Keratinocyte (primary cell): ENCODE data around the gene OOSP4A. TPM values are rescaled to one million over a fixed set of nuclear protein-coding genes. Genes with fewer than 3 reads are reported as not detected.

Experiments used
- DNase-seq: peaks from one replicate; pipeline ENCODE4 v3.0.0-alpha.2; 2011; ENCODE audit warnings: low read depth, missing footprints, low spot score
- FAIRE-seq: peaks from 2 replicates; lab custom pipeline; 2011; peaks lifted over from hg19 to GRCh38; lab: Jason Lieb, UNC
- H2AFZ ChIP-seq: 2 replicates; pipeline ENCODE4 v1.6.0; 2012; ENCODE audit warnings: low read length, control low read depth, inconsistent platforms; ENCODE audit not compliant: control insufficient read depth
- H3K27ac ChIP-seq: 2 replicates; pipeline ENCODE4 v1.5.1; 2011; ENCODE audit warnings: low read length; ENCODE audit not compliant: control insufficient read depth, insufficient read depth
- H3K27me3 ChIP-seq: 3 replicates; pipeline ENCODE4 v1.6.0; 2011; ENCODE audit warnings: low read length; ENCODE audit not compliant: control insufficient read depth, insufficient read depth; ENCODE audit errors: extremely low read depth
- H3K36me3 ChIP-seq, 2 experiments: 2 replicates in 1 of 2; 3 replicates in 1 of 2; pipeline ENCODE4 v1.5.1; 2011; ENCODE audit warnings: low read length in 2 of 2, mild to moderate bottlenecking in 1 of 2; ENCODE audit not compliant: control insufficient read depth in 2 of 2, insufficient read depth in 2 of 2; ENCODE audit errors: extremely low read depth in 1 of 2
- H3K4me1 ChIP-seq: 3 replicates; pipeline ENCODE4 v1.5.1; 2011; ENCODE audit warnings: low read length; ENCODE audit not compliant: control insufficient read depth, insufficient read depth; ENCODE audit errors: extremely low read depth
- H3K4me2 ChIP-seq: 3 replicates; pipeline ENCODE4 v1.6.0; 2011; ENCODE audit warnings: low read depth, low read length; ENCODE audit not compliant: control insufficient read depth, insufficient read depth; ENCODE audit errors: extremely low read depth
- H3K4me3 ChIP-seq, 3 experiments: fragments of 200-600 bp in 1 of 3; sonication (generic) in 1 of 3; 2 replicates in 2 of 3; 3 replicates in 1 of 3; pipeline ENCODE4 v1.5.1; 2011 to 2016; ENCODE audit warnings: low read length in 3 of 3, mild to moderate bottlenecking in 3 of 3, control low read depth in 2 of 3, inconsistent platforms in 1 of 3, low read depth in 1 of 3, mixed read lengths in 1 of 3, mixed run types in 1 of 3, moderate library complexity in 1 of 3; ENCODE audit not compliant: control insufficient read depth in 2 of 3, insufficient read depth in 2 of 3; ENCODE audit errors: extremely low read depth in 1 of 3
- H3K79me2 ChIP-seq: 2 replicates; pipeline ENCODE4 v1.6.0; 2012; ENCODE audit warnings: low read length; ENCODE audit not compliant: control insufficient read depth, insufficient read depth
- H3K9ac ChIP-seq: 3 replicates; pipeline ENCODE4 v1.6.0; 2011; ENCODE audit warnings: low read length; ENCODE audit not compliant: control insufficient read depth, insufficient read depth; ENCODE audit errors: extremely low read depth
- H3K9me1 ChIP-seq: 3 replicates; pipeline ENCODE4 v1.6.0; 2011; ENCODE audit warnings: low read length; ENCODE audit not compliant: control insufficient read depth, insufficient read depth; ENCODE audit errors: extremely low read depth
- H3K9me3 ChIP-seq: 2 replicates; pipeline ENCODE4 v1.5.1; 2012; ENCODE audit warnings: low read depth, low read length; ENCODE audit not compliant: control insufficient read depth
- H4K20me1 ChIP-seq: 3 replicates; pipeline ENCODE4 v1.6.0; 2011; ENCODE audit warnings: low read length; ENCODE audit not compliant: control insufficient read depth, insufficient read depth; ENCODE audit errors: extremely low read depth
- EZH2 ChIP-seq: IDR thresholded peaks from one replicate; pipeline ENCODE4 v1.6.1; 2012; ENCODE audit warnings: inconsistent platforms, mild to moderate bottlenecking, low read length, moderate library complexity
- dilution Hi-C: fragments of 300-500 bp; cut with MboI; formaldehyde crosslinking; loops from one replicate; pipeline ENCODE4 v1.7.0; 2020; ENCODE audit warnings: low sequenced_read_pairs; ENCODE audit not compliant: extremely low pct_ligation_motif_present
- polyA plus RNA-seq, 5 experiments: library from polyadenylated mRNA; depleted of rRNA in 3 of 5; stranded (reverse) in 3 of 5; stranded (forward) in 1 of 5; unstranded in 1 of 5; fragments of >200 nt; gene quantifications; 1 replicate in 1 of 5; 2 replicates in 3 of 5; 3 replicates in 1 of 5; pipeline versions ENCODE4 v1.2.1 to v1.2.3, GENCODE V29; 2011 to 2012; ENCODE audit warnings: missing spikeins in 2 of 5, low read depth in 1 of 5, low replicate concordance in 1 of 5
- TF ChIP-seq, protein P1 (sequence below), 3 experiments: IDR thresholded peaks in 1 of 3; conservative IDR thresholded peaks in 1 of 3; optimal IDR thresholded peaks in 1 of 3; 2 replicates in 2 of 3; 3 replicates in 1 of 3; pipeline versions ENCODE3 to v1.5.1; 2011; ENCODE audit warnings: low read length in 3 of 3, mild to moderate bottlenecking in 3 of 3, moderate library complexity in 2 of 3, control low read depth in 1 of 3, inconsistent platforms in 1 of 3; ENCODE audit not compliant: insufficient read depth in 2 of 3; ENCODE audit errors: extremely low read depth in 1 of 3

Gene OOSP4A
- polyA plus RNA-seq, 1 donor (not counting 4 experiments of a cell fraction or from before 2014, with no cell fraction given) = not detected

GRCh38 chr11:59938718-59939117, 25.1 kb upstream of the OOSP4A start:
- Histone ChIP-seq H2AFZ (no peak overlapping the region), H3K9ac (no peak overlapping the region), H3K4me1 (no peaks in the 10 kb centered on the region), H3K36me3 (no peaks in the 10 kb centered on the region), H3K79me2 (no peaks in the 10 kb centered on the region), H3K4me2 (no peak overlapping the region), H3K9me3 (no peaks in the 10 kb centered on the region), H3K27me3 (no peaks in the 10 kb centered on the region), H4K20me1 (no peaks in the 10 kb centered on the region), H3K27ac (no peak overlapping the region), H3K9me1 (no peaks in the 10 kb centered on the region), H3K4me3 (no peak overlapping the region)
- FAIRE-seq (no peak), DNase-seq (no peak)
- dilution Hi-C loops = no loop called here
- TF ChIP-seq EZH2 = no peak

DNA sequence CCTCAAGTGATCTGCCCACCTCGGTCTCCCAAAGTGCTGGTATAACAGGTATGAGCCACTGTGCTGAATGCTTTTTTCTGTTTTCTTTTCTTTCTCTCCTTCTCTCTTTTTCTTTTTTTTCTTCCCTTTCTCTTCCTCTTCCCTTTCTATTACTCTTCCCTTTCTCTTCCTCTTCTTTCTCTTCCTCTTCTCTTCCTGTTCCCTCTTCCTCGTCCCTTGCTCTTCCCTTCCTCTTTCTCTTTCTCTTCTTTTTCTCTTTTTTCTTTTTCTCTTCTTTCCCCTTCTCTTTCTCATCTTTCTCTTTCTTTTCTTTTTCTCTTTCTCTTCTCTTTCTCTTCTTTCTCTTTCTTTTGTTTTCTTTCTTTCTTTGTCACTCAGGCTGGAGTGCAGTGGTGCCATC, 24.4 kb upstream of the OOSP4A start:
- FAIRE-seq = no peak
- dilution Hi-C loops = no loop called here
- TF ChIP-seq, protein P1, sequence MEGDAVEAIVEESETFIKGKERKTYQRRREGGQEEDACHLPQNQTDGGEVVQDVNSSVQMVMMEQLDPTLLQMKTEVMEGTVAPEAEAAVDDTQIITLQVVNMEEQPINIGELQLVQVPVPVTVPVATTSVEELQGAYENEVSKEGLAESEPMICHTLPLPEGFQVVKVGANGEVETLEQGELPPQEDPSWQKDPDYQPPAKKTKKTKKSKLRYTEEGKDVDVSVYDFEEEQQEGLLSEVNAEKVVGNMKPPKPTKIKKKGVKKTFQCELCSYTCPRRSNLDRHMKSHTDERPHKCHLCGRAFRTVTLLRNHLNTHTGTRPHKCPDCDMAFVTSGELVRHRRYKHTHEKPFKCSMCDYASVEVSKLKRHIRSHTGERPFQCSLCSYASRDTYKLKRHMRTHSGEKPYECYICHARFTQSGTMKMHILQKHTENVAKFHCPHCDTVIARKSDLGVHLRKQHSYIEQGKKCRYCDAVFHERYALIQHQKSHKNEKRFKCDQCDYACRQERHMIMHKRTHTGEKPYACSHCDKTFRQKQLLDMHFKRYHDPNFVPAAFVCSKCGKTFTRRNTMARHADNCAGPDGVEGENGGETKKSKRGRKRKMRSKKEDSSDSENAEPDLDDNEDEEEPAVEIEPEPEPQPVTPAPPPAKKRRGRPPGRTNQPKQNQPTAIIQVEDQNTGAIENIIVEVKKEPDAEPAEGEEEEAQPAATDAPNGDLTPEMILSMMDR (optimal IDR thresholded peaks at IDR 0.05 in 1 of 3, IDR thresholded peaks at IDR 0.05 in 1 of 3, conservative IDR thresholded peaks at IDR 0.05 in 1 of 3; ENCODE audit: extremely low read depth in 1 of 3, insufficient read depth in 2 of 3, low read length in 3 of 3) = no peak
- no peak for TF ChIP-seq EZH2

GRCh38 chr11:59941091-59941490, 22.7 kb upstream of the OOSP4A start:
- H3K9ac ChIP-seq = no peak overlapping the region
- no peak for TF ChIP-seq EZH2
- TF ChIP-seq, protein P1 (optimal IDR thresholded peaks at IDR 0.05 in 1 of 3, IDR thresholded peaks at IDR 0.05 in 1 of 3, conservative IDR thresholded peaks at IDR 0.05 in 1 of 3; ENCODE audit: extremely low read depth in 1 of 3, insufficient read depth in 2 of 3, low read length in 3 of 3) = no peak
- H4K20me1 ChIP-seq = no peaks in the 10 kb centered on the region
- DNase-seq (no peak), FAIRE-seq (no peak)
- dilution Hi-C loops = no loop called here
- no peak overlapping the region for H3K4me2 ChIP-seq
- no peaks in the 10 kb centered on the region for H3K4me1 ChIP-seq
- no peaks in the 10 kb centered on the region for H3K9me1 ChIP-seq
- H3K27me3 ChIP-seq = no peaks in the 10 kb centered on the region
- H3K27ac ChIP-seq = no peak overlapping the region
- no peak overlapping the region for H2AFZ ChIP-seq
- H3K9me3 ChIP-seq = no peaks in the 10 kb centered on the region
- H3K79me2 ChIP-seq = no peaks in the 10 kb centered on the region
- no peaks in the 10 kb centered on the region for H3K36me3 ChIP-seq
- H3K4me3 ChIP-seq = no peak overlapping the region

More for the DNA sequence above, 24.4 kb upstream of the OOSP4A start:
- Histone ChIP-seq H3K4me2 (no peak overlapping the region), H3K9me3 (no peaks in the 10 kb centered on the region), H3K36me3 (no peaks in the 10 kb centered on the region), H4K20me1 (no peaks in the 10 kb centered on the region), H3K27me3 (no peaks in the 10 kb centered on the region), H3K79me2 (no peaks in the 10 kb centered on the region), H3K4me3 (no peak overlapping the region), H3K27ac (no peak overlapping the region), H3K9me1 (no peaks in the 10 kb centered on the region), H2AFZ (no peak overlapping the region), H3K4me1 (no peaks in the 10 kb centered on the region), H3K9ac (no peak overlapping the region)
- DNase-seq = no peak
